Muscle layer of colon (tissue), 2 donors: ENCODE results near the gene CSRP1.

ENCODE experiments used
- H3K27ac ChIP-seq: one replicate; pipeline ENCODE4 v1.7.0; 2013; ENCODE audit warnings: low read depth, mild to moderate bottlenecking, low read length, moderate library complexity
- H3K27me3 ChIP-seq, 2 donors: one replicate each; pipeline ENCODE4 v1.7.0; 2013; ENCODE audit warnings: low read length in 2 of 2, mild to moderate bottlenecking in 2 of 2; ENCODE audit not compliant: insufficient read depth in 2 of 2, control insufficient read depth in 1 of 2
- H3K36me3 ChIP-seq: one replicate; pipeline ENCODE4 v1.7.0; 2013; ENCODE audit warnings: mild to moderate bottlenecking, low read length; ENCODE audit not compliant: insufficient read depth
- H3K4me1 ChIP-seq: one replicate; pipeline ENCODE4 v1.7.0; 2013; ENCODE audit warnings: mild to moderate bottlenecking, low read length; ENCODE audit not compliant: insufficient read depth
- H3K4me3 ChIP-seq, 2 donors: one replicate each; pipeline ENCODE4 v1.7.0; 2013; ENCODE audit warnings: low read length in 2 of 2, low read depth in 1 of 2, mild to moderate bottlenecking in 1 of 2, moderate library complexity in 1 of 2
- H3K9ac ChIP-seq: one replicate; pipeline ENCODE4 v1.7.0; 2013; ENCODE audit warnings: low read length
- H3K9me3 ChIP-seq: one replicate; pipeline ENCODE4 v1.7.0; 2013; ENCODE audit warnings: mild to moderate bottlenecking, low read length
- donor health status: abdominal sarcoma.
- donor health status: Adenocarcinoma of cecum.

CSRP1 gene

DNA sequence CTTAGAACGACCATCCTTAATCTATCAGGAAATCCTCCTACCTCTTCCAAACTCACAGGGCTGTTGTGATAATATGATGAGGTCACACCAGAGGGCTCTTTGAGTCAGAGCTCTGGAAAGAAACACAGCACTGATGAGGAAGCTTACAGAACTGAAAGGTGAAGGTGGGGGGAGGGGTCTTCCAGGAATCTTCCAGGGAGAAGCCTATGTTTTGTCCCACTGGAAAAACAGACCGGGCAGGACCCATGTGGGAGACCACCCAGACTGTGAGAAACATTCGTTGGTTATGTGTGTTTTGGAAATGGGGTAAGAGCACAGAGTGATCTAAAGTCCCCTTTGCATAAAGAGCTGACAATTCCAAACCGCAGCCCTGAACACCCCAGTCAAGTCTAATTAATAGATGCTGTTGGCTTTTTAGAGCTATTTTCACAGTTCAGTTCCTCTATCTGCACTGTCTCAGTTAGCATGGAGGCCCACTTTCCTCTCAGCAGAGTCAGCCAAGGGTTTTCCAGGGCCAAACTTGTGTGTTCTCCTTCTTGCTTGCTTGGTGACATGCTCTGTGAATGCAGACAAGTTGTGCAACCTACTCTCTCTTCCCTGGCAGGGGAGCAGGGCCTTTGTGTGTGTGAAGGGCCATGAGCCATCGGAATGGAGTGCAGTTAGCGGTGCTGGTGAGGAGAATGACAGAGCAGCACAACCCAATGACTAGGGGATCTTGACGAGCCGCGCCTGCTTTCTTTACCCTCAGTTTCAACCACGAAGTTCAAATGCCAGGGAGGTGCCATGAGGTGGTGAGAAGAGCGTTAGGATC lies 50.2 kb downstream of the CSRP1 start:
- Histone ChIP-seq H3K9me3 (no peaks in the 10 kb centered on the region), H3K4me3 (no peak overlapping the region), H3K9ac (no peak overlapping the region), H3K27ac (peak overlapping the region; percentile 53), H3K36me3 (no peaks in the 10 kb centered on the region), H3K4me1 (peaks cover 42% of the 10 kb centered on the region), H3K27me3 (no peaks in the 10 kb centered on the region)

DNA sequence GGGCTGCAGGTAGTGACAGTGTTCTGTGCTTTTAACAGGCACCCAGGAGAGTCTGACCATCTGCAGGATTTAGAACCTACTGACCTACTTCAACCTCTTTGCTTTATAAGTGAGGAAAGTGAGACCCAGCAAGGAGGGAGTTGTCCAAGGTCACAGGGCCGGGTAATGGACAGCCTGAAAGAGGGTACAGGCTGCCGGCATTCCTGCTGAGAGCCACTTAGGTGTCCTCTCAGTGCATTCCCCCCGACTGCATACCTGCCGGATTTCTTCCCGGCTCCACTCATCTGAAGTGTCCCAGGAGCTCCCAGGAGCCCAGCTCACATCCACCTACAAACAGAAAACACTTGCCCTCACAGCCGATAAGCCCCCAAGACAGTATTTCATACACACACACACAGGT lies 51.8 kb downstream of the CSRP1 start:
- Histone ChIP-seq H3K4me3 (no peak overlapping the region), H3K27ac (no peak overlapping the region), H3K36me3 (no peaks in the 10 kb centered on the region)

DNA sequence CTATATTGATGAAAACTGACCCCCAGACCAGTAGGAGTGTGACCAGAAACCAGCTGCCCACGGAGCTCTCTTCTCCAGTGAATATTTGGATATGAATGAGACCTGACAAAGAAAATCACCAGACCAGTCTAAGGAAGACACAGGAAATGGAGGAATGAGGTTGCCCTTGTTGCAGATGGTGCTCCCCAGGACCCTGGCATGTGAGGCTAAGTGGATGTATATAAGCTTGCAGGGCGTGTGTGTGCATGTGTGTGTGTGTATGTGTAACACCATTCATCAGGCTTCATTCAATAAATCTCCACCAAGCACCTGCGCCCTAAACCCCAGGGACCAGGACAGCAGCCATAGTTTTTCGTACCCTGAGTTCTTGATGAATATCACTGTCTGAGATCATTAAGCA lies 52.3 kb downstream of the CSRP1 start:
- Histone ChIP-seq H3K9me3 (no peaks in the 10 kb centered on the region), H3K4me1 (peaks cover 36% of the 10 kb centered on the region), H3K27me3 (no peaks in the 10 kb centered on the region), H3K27ac (no peak overlapping the region), H3K36me3 (no peaks in the 10 kb centered on the region), H3K4me3 (no peak overlapping the region), H3K9ac (no peak overlapping the region)

More for the DNA sequence above, 51.8 kb downstream of the CSRP1 start:
- Histone ChIP-seq H3K4me1 (peaks cover 38% of the 10 kb centered on the region), H3K9ac (no peak overlapping the region), H3K27me3 (no peaks in the 10 kb centered on the region), H3K9me3 (no peaks in the 10 kb centered on the region)

DNA sequence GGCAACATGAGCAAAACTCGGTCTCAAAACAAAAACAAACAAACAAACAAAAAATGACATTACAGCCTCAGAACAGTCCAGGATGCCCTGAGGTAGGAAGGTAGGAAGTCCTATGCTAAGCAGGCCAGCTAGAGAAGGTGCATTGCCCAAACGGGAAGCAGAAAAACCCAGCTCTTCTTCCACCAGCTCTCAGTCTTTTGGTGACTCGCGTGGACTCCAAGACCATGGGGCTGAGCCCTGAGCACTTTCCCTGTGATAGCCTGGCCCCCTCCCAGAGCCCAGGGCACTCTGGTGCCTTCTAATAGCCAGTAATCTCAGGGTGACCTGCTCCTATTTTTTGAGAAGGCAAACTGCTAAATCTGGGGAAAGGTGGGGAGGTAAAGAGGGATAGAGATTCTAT lies 54.1 kb downstream of the CSRP1 start:
- Histone ChIP-seq H3K9me3 (no peaks in the 10 kb centered on the region), H3K9ac (no peak overlapping the region), H3K36me3 (no peaks in the 10 kb centered on the region), H3K4me1 (peaks cover 42% of the 10 kb centered on the region), H3K4me3 (no peak overlapping the region), H3K27ac (no peak overlapping the region), H3K27me3 (no peaks in the 10 kb centered on the region)

DNA sequence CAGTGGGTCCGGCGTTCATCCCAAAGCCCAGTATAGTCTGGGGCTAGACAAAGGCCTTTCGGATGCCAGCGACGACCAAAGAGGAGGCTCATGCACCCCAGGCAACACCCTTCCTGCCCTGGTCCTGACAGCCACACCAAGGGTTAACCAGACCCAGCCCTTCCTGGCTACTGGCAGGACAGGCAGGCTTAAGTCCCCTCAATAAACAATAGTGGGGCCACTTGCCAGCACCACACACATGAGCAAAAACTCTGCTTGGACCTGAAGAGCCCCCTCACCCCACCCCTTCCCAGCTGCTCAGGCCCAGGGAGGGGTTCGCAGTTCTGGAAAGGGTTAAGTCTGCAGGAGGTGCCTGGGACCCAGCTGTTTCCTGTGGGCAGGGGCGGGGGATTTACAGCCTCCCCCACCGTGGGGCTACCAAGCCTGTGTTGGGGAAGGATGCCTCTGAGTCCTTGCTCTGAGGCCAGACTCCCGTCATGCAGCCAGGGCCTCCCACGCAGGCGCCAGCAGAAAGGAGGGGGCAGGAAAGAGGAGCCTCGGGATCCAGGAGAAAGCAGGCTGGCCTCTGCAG lies 56.1 kb downstream of the CSRP1 start:
- no peaks in the 10 kb centered on the region for H3K27me3 ChIP-seq
- peaks cover 26% of the 10 kb centered on the region for H3K4me1 ChIP-seq
- no peak overlapping the region for H3K4me3 ChIP-seq
- H3K36me3 ChIP-seq, result no peaks in the 10 kb centered on the region
- no peaks in the 10 kb centered on the region for H3K9me3 ChIP-seq
- peak overlapping the region; percentile 54 for H3K27ac ChIP-seq
- no peak overlapping the region for H3K9ac ChIP-seq

DNA sequence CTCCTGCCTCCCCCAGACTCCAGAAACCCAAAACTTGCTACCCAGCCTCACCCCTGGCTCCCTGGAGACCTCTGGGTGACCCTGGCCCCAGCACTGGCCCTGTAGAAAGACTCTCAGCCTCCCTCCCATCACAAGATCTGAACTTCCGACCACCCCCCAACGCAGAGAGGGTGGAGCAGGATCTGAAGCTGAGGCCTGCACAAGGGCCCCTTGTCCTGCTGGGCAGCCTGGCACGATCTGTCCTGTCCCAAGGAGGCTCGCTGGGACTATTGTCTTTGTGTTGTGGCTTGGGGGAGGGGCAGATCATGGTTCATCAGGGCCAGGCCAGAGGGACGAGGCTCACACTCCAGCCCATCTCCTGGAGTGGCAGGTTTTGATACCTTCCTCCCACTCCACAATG lies 57.9 kb downstream of the CSRP1 start:
- H3K9ac ChIP-seq, result no peak overlapping the region
- H3K36me3 ChIP-seq, result no peaks in the 10 kb centered on the region
- H3K4me3 ChIP-seq, result no peak overlapping the region
- H3K4me1 ChIP-seq, result peaks cover 23% of the 10 kb centered on the region
- H3K9me3 ChIP-seq, result no peaks in the 10 kb centered on the region
- H3K27ac ChIP-seq, result no peak overlapping the region
- no peaks in the 10 kb centered on the region for H3K27me3 ChIP-seq

DNA sequence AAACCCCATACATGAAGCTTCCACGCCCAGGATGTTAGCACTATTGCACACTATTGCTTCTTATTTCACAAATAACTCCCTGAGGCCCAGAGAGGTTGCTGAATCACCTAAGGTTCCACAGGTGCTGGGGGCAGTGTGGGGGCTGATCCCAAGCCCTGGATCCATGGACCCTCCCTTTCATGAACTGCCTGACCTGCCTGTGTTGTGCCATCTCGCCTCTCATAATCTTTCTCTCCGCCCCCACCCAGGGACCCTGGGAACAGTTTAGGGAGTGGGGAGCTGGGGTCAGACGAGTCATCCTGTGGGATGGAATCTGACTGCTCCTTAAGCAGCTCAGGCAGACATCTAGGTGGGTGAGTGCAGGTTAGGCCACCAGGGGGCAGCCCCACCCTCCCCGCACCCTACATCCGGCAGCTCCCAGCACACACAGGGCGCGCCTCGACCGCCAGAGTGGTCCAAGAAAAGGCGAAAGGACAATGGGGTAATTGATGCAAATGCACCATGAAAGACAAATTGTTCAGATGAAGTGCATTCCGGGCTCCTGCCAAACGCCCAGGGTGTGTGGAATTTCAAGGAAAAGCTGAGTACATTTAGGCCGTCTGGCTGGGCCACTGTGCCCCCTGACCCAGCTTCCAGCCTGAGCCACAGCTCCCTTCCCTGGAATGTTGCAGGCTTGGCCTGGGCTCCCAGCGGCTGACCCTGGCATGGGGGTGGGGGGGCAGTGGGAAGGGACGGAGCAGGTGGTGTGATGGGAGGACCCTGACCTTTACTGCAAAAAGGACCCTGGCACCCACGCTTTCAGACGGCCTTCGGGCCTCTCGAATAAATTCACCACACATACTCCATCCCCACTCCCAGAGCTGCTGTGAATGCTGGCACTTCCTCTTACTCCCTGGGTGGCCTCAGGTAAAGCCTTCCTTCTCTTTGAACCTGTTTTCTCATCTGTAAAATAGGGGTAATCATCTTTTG lies 58.7 kb downstream of the CSRP1 start:
- Histone ChIP-seq H3K36me3 (no peaks in the 10 kb centered on the region), H3K4me1 (peaks cover 23% of the 10 kb centered on the region), H3K4me3 (no peak overlapping the region), H3K27me3 (no peaks in the 10 kb centered on the region), H3K9ac (no peak overlapping the region), H3K9me3 (no peaks in the 10 kb centered on the region), H3K27ac (no peak overlapping the region)

DNA sequence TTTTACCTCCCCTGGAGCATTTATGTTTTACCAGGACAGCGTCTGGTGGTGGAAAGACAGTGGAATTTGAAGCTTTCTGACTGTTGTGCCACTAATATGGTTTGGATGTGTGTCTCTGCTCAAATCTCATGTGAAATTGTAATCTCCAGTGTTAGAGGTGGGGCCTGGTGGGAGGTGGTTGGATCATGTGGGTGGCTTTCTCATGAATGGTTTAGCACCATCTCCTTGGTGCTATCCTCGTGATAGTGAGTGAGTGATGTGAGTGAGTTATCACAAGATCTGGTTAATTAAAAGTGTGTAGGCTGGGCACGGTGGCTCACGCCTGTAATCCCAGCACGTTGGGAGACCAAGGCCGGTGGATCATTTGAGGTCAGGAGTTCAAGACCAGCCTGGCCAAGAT lies 61.6 kb downstream of the CSRP1 start:
- Histone ChIP-seq H3K4me3 (no peak overlapping the region), H3K9ac (no peak overlapping the region), H3K9me3 (no peaks in the 10 kb centered on the region), H3K4me1 (peaks cover 13% of the 10 kb centered on the region), H3K36me3 (no peaks in the 10 kb centered on the region), H3K27ac (no peak overlapping the region), H3K27me3 (no peaks in the 10 kb centered on the region)

DNA sequence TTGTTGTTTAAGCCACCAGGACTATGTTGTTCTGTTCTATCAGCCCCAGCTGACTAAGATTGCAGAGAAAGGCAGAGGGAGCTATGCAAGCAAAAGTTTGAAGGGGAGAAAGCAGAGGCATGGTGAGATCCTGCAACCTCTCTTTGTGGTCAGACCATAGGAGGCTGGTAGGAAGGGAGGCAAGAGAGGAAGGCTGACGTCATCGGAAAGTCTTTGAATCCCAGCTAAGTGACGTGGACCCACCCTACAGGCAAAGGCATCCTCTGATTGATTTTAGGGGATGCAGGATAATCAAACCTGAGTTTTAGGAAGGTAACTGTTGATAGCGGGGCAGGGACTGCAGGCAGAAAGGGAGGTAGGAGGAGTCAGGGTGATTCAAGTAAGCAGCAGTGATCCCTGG lies 62.1 kb downstream of the CSRP1 start:
- H3K4me1 ChIP-seq, result peaks cover 8% of the 10 kb centered on the region
- no peaks in the 10 kb centered on the region for H3K9me3 ChIP-seq
- H3K9ac ChIP-seq, result no peak overlapping the region

DNA sequence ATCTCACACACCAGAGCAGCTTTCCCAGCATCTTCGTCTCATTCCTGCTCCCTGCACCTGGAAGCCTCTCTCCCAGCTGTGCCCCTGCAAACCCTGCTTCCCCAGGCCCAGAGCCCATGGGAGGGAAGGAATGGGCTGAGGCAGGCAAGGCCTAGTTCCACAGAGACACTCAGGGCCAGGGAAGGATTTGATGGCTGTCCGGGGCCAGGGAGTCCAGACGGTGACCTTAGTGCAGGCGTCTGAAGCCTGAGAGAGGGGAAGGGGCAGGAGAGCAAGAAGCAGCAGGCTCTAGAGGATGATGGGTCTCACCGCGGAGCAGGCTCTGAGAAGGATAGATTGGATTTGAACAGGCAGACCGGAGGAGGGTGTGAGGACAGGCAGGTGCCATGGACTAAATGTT lies 63.2 kb downstream of the CSRP1 start:
- no peaks in the 10 kb centered on the region for H3K27me3 ChIP-seq
- H3K9me3 ChIP-seq, result no peaks in the 10 kb centered on the region
- no peak overlapping the region for H3K4me3 ChIP-seq
- peaks cover 8% of the 10 kb centered on the region for H3K4me1 ChIP-seq
- H3K9ac ChIP-seq, result no peak overlapping the region
- no peaks in the 10 kb centered on the region for H3K36me3 ChIP-seq
- H3K27ac ChIP-seq, result no peak overlapping the region

More for the DNA sequence above, 62.1 kb downstream of the CSRP1 start:
- no peak overlapping the region for H3K4me3 ChIP-seq
- no peaks in the 10 kb centered on the region for H3K36me3 ChIP-seq
- no peaks in the 10 kb centered on the region for H3K27me3 ChIP-seq
- H3K27ac ChIP-seq, result no peak overlapping the region

DNA sequence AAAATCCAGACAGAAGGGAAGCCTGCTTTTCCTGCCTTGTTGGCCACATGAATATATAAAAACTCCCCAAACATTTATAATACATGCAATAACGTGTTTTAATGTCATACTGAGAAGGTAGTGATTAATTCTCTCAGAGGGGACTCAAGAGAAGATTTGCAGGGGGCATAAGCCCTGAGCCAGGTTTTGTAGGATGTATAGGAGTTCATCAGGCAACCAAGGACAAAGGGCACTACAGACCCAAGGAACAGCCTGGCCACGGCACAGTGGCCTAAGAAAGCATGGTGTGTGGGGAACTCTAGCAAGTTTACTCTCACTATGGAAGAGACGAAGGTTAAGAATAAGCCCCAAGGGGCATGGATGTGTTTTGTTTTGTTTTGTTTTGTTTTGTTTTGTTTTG lies 70.0 kb downstream of the CSRP1 start:
- no peaks in the 10 kb centered on the region for H3K9me3 ChIP-seq
- peaks cover 6% of the 10 kb centered on the region for H3K4me1 ChIP-seq
- no peak overlapping the region for H3K4me3 ChIP-seq
- H3K27ac ChIP-seq, result no peak overlapping the region
- H3K36me3 ChIP-seq, result no peaks in the 10 kb centered on the region
- no peak overlapping the region for H3K9ac ChIP-seq
- no peaks in the 10 kb centered on the region for H3K27me3 ChIP-seq
